Upper lobe of left lung (tissue), 6 donors: ENCODE results near the gene JAZF1. TPM values are rescaled to one million over a fixed set of nuclear protein-coding genes. Genes with fewer than 3 reads are reported as not detected.

Experiments used
- ATAC-seq, 2 donors: fragments of 200-7000 bp; cut with Tn5 transposase; one replicate each; pipeline ENCODE4 v1.9.1; 2022; ENCODE audit warnings: mild to moderate bottlenecking in 2 of 2, moderate library complexity in 2 of 2; ENCODE audit not compliant: low FRiP score in 2 of 2
- DNase-seq, 2 donors: peaks; one replicate each; pipeline ENCODE4 v3.0.0-alpha.2; 2019 to 2020
- H3K27ac ChIP-seq, 4 donors: fragments of 200-600 bp; sonication (generic); one replicate each; pipeline ENCODE4 v1.5.1; 2016 to 2019
- H3K27me3 ChIP-seq, 4 donors: fragments of 200-600 bp; sonication (generic); one replicate each; pipeline ENCODE4 v1.5.1; 2017 to 2019
- H3K36me3 ChIP-seq, 4 donors: fragments of 200-600 bp; sonication (generic); one replicate each; pipeline ENCODE4 v1.5.1; 2016 to 2019
- H3K4me1 ChIP-seq, 4 donors: fragments of 200-600 bp; sonication (generic); one replicate each; pipeline ENCODE4 v1.5.1; 2018 to 2019
- H3K4me3 ChIP-seq, 4 donors: fragments of 200-600 bp; sonication (generic); one replicate each; pipeline ENCODE4 v1.5.1; 2017 to 2019; ENCODE audit warnings: mild to moderate bottlenecking in 2 of 4, moderate library complexity in 1 of 4
- H3K9me3 ChIP-seq, 4 donors: fragments of 200-600 bp; sonication (generic); one replicate each; pipeline ENCODE4 v1.5.1; 2018 to 2019
- EP300 ChIP-seq, 4 donors: sonication (generic); formaldehyde crosslinking; IDR thresholded peaks; one replicate each; pipeline ENCODE4 v1.5.1; 2017; ENCODE audit warnings: antibody characterized with exemption in 4 of 4, control low read depth in 2 of 4
- POLR2A ChIP-seq, 4 donors: fragments of 450-650 bp; IDR thresholded peaks; one replicate each; pipeline ENCODE4 v1.5.1; 2016 to 2017; ENCODE audit warnings: antibody characterized with exemption in 4 of 4, mild to moderate bottlenecking in 2 of 4
- POLR2AphosphoS5 ChIP-seq, 2 donors: sonication (generic); formaldehyde crosslinking; IDR thresholded peaks; one replicate each; pipeline ENCODE4 v1.5.1; 2017; ENCODE audit warnings: antibody characterized with exemption in 2 of 2
- WGBS, 2 donors: methylation state at CpG; one replicate each; pipeline ENCODE4 v1.1.5; 2017 to 2018; 5-methylcytosine and 5-hydroxymethylcytosine counted together
- total RNA-seq, 6 donors: library from RNA; depleted of rRNA in 4 of 6; stranded (reverse); fragments of >200 nt in 4 of 6; gene quantifications; one replicate each; pipeline versions ENCODE4 v1.1.0 to v1.2.1, GENCODE V29; 2016 to 2021
- TF ChIP-seq, protein P1 (sequence below), 6 experiments: fragments of 450-650 bp in 4 of 6; fragments of 200-600 bp in 2 of 6; sonication (generic) in 2 of 6; IDR thresholded peaks; one replicate each; pipeline ENCODE4 v1.5.1; 2016 to 2019; ENCODE audit warnings: antibody characterized with exemption in 6 of 6
- donor health status: DM: no; HTN: no; CAD: no; lungs with moderate emphysema.
- donor health status: DM: no; HTN: yes; CAD: no; lungs with severe emphysema.

JAZF1 gene
- total RNA-seq, 6 donors from 2014 or later = 4.2 to 19.4 (median 12.4) TPM

DNA sequence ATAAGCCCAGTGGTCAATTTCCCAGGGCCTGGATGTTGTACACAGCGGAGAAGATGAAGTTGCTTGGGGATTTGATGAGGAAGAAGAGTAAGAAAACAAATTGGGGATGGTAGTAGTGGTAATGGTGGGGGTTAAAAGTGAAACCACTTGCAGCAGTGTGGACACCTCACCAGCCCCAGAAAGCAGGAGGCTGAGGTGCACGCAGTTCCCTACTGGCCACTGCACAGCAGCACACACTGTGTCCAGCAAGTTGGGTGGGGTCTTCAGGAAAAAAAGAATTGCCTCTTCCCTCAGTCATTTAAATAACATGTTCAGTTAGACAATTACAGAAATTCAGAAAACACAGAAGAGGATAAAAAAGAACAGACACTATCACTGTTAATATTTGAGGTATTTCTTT is 344.1 kb downstream of the JAZF1 start:
- Histone ChIP-seq H3K27ac (no peak overlapping the region), H3K9me3 (no peaks in the 10 kb centered on the region), H3K4me3 (no peak overlapping the region), H3K27me3 (no peaks in the 10 kb centered on the region), H3K36me3 (peaks cover 0 to 31% (median 3%) of the 10 kb centered on the region in 4 donors), H3K4me1 (peaks cover 0 to 5% (median 0%) of the 10 kb centered on the region in 4 donors)
- DNase-seq (no peak), ATAC-seq (no peak)
- 95% methylated on average over 2 of the region's 2 CpGs for WGBS, 2 donors
- TF ChIP-seq POLR2A (IDR thresholded peaks at IDR 0.05) (no peak), EP300 (IDR thresholded peaks at IDR 0.05) (no peak), POLR2AphosphoS5 (IDR thresholded peaks at IDR 0.05) (no peak)
- TF ChIP-seq, protein P1, sequence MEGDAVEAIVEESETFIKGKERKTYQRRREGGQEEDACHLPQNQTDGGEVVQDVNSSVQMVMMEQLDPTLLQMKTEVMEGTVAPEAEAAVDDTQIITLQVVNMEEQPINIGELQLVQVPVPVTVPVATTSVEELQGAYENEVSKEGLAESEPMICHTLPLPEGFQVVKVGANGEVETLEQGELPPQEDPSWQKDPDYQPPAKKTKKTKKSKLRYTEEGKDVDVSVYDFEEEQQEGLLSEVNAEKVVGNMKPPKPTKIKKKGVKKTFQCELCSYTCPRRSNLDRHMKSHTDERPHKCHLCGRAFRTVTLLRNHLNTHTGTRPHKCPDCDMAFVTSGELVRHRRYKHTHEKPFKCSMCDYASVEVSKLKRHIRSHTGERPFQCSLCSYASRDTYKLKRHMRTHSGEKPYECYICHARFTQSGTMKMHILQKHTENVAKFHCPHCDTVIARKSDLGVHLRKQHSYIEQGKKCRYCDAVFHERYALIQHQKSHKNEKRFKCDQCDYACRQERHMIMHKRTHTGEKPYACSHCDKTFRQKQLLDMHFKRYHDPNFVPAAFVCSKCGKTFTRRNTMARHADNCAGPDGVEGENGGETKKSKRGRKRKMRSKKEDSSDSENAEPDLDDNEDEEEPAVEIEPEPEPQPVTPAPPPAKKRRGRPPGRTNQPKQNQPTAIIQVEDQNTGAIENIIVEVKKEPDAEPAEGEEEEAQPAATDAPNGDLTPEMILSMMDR (IDR thresholded peaks at IDR 0.05) = no peak

DNA sequence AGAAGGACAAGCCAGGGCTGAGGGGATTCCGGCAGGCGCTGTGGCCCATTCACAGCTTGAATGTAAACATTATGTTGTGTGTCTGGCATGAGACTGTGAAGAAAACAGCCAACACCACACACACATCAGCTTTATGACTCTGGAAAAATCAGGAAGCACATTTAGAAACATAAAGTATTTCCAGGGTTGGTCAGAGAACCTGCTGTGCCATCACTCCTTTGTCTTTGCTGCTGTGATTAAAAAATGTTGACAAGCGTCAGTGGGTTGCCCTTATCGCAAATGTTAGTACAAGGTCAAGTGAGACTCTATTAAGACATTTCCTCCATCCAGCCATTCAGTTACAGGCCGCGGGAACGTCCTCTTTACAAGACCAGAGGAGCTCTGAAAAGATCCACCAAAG is 345.2 kb downstream of the JAZF1 start:
- Histone ChIP-seq H3K27ac (peak overlapping the region in 1 of 4 donors; percentile 28), H3K4me3 (no peak overlapping the region), H3K27me3 (no peaks in the 10 kb centered on the region), H3K9me3 (no peaks in the 10 kb centered on the region), H3K4me1 (peaks cover 0 to 5% (median 0%) of the 10 kb centered on the region in 4 donors), H3K36me3 (peaks cover 0 to 24% (median 3%) of the 10 kb centered on the region in 4 donors)
- 51 to 70% methylated on average over 7 of the region's 7 CpGs for WGBS, 2 donors
- ATAC-seq (no peak), DNase-seq (no peak)
- TF ChIP-seq, protein P1 (IDR thresholded peaks at IDR 0.05) = no peak
- no peak for TF ChIP-seq POLR2A (IDR thresholded peaks at IDR 0.05)
- TF ChIP-seq POLR2AphosphoS5 (IDR thresholded peaks at IDR 0.05) = no peak
- no peak for TF ChIP-seq EP300 (IDR thresholded peaks at IDR 0.05)

DNA sequence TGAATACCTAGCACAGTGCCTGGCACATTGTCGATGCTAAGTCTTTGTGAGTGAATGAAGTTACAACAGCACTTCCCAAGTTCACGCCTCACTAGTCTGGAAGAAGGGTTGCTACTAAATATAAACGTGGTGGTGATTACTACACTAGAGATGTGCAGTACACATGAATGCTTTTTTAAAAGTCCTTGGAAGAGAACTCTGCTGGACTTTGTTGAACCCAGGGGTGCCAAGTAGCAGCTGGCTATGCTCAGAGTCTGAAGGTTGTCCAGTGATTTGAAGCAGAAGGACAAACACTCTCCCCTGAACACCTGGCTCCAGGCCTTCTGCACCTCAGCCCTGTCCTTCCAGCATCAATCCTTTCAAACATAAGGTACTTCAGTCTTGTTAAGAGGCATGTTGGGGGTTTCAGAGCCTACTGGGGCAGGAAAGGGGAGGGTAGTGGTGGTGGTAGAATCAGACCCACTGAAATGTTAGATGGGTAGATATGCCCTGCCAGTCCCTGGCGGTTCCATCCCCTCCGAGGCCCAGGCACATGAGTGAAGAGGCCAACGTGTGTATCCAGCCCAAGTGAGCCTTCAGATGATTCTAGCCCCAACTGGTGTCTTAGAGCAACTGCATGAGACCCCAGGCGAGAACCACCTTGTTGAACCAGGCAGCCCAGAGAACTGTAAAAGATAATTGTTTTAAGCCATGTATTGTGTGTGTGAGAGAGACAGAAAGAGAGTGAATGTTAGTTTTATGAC is 346.2 kb downstream of the JAZF1 start:
- Histone ChIP-seq H3K27ac (no peak overlapping the region), H3K9me3 (no peaks in the 10 kb centered on the region), H3K36me3 (peaks cover 0 to 15% (median 3%) of the 10 kb centered on the region in 4 donors), H3K4me1 (peaks cover 0 to 5% (median 0%) of the 10 kb centered on the region in 4 donors), H3K4me3 (no peak overlapping the region), H3K27me3 (no peaks in the 10 kb centered on the region)
- DNase-seq (no peak), ATAC-seq (no peak)
- no peak for TF ChIP-seq POLR2A (IDR thresholded peaks at IDR 0.05)
- no peak for TF ChIP-seq POLR2AphosphoS5 (IDR thresholded peaks at IDR 0.05)
- 87 to 88% methylated on average over 5 to 7 of the region's 7 CpGs for WGBS, 2 donors

DNA sequence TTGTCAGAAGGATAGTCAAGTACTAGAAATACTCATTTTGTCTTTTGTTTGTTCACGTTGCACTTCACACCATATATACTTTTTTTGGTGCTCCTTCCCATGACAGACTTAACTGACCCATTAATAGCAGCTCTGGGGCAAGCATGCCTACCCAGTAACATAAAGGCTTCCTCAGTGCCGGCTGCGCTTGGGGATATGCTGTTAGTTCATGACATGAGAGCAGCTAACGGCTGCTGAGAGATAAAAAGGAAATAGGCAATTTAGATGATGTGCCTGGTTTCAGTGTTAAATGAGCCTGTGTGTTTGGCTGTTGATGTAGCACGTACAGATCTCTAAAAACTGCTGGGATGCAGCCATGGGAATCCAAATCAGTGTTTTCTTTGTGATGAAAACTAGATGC is 354.2 kb downstream of the JAZF1 start:
- Histone ChIP-seq H3K27ac (no peak overlapping the region), H3K9me3 (no peaks in the 10 kb centered on the region), H3K4me1 (no peaks in the 10 kb centered on the region), H3K4me3 (no peak overlapping the region), H3K36me3 (peaks cover 0 to 23% (median 6%) of the 10 kb centered on the region in 4 donors), H3K27me3 (no peaks in the 10 kb centered on the region)
- ATAC-seq = no peak
- DNase-seq = no peak
- 89 to 93% methylated on average over 5 of the region's 5 CpGs for WGBS, 2 donors
- TF ChIP-seq POLR2A (IDR thresholded peaks at IDR 0.05) = no peak
- TF ChIP-seq POLR2AphosphoS5 (IDR thresholded peaks at IDR 0.05) = no peak
- TF ChIP-seq, protein P1 (IDR thresholded peaks at IDR 0.05) = no peak
- no peak for TF ChIP-seq EP300 (IDR thresholded peaks at IDR 0.05)

DNA sequence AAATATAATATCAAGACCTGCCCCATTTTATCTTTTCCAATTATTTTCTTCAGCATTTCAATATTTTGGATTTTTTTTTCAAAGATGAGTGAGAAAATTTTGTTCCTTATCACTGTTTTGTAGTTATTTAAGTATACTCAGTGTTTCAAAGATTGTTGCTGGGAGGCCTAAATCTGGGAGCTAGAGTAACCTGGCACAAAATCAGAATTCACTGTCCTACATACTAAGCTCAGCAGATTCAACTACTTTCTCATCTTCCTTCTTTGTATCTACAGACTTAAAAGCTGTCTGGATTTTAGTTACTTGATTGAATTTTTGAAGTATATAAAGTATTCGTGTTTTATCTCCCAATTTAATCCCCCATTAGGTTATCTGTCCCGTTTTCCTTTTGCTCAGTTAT is 354.7 kb downstream of the JAZF1 start:
- Histone ChIP-seq H3K27me3 (no peaks in the 10 kb centered on the region), H3K4me1 (no peaks in the 10 kb centered on the region), H3K27ac (no peak overlapping the region), H3K4me3 (no peak overlapping the region), H3K9me3 (no peaks in the 10 kb centered on the region), H3K36me3 (peaks cover 0 to 23% (median 6%) of the 10 kb centered on the region in 4 donors)
- DNase-seq (no peak), ATAC-seq (no peak)
- TF ChIP-seq POLR2A (IDR thresholded peaks at IDR 0.05) = no peak
- TF ChIP-seq, protein P1 (IDR thresholded peaks at IDR 0.05) = no peak
- no peak for TF ChIP-seq EP300 (IDR thresholded peaks at IDR 0.05)
- TF ChIP-seq POLR2AphosphoS5 (IDR thresholded peaks at IDR 0.05) = no peak
- WGBS, 2 donors = 82 to 89% methylated on average over 2 of the region's 2 CpGs
